Lower leg skin (tissue), 3 donors: ENCODE data around the gene C11orf86.

Experiments used
- POLR2A ChIP-seq, 2 donors: fragments of 450-650 bp; IDR thresholded peaks; one replicate each; pipeline ENCODE4 v1.6.1; 2016 to 2017; ENCODE audit warnings: antibody characterized with exemption in 2 of 2, mild to moderate bottlenecking in 1 of 2, moderate library complexity in 1 of 2
- TF ChIP-seq, protein P1 (sequence below), 3 donors: fragments of 450-650 bp; IDR thresholded peaks; one replicate each; pipeline ENCODE4 v1.5.1; 2016; ENCODE audit warnings: antibody characterized with exemption in 3 of 3, mild to moderate bottlenecking in 3 of 3, moderate library complexity in 2 of 3

- TF ChIP-seq, protein P1, sequence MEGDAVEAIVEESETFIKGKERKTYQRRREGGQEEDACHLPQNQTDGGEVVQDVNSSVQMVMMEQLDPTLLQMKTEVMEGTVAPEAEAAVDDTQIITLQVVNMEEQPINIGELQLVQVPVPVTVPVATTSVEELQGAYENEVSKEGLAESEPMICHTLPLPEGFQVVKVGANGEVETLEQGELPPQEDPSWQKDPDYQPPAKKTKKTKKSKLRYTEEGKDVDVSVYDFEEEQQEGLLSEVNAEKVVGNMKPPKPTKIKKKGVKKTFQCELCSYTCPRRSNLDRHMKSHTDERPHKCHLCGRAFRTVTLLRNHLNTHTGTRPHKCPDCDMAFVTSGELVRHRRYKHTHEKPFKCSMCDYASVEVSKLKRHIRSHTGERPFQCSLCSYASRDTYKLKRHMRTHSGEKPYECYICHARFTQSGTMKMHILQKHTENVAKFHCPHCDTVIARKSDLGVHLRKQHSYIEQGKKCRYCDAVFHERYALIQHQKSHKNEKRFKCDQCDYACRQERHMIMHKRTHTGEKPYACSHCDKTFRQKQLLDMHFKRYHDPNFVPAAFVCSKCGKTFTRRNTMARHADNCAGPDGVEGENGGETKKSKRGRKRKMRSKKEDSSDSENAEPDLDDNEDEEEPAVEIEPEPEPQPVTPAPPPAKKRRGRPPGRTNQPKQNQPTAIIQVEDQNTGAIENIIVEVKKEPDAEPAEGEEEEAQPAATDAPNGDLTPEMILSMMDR (IDR thresholded peaks at IDR 0.05): no peak
- TF ChIP-seq POLR2A (IDR thresholded peaks at IDR 0.05): no peak
These were observed 35.3 kb downstream of the C11orf86 start for GRCh38 chr11:67010296-67010905.
